ENCODE data around the gene NMRK1.

DNA sequence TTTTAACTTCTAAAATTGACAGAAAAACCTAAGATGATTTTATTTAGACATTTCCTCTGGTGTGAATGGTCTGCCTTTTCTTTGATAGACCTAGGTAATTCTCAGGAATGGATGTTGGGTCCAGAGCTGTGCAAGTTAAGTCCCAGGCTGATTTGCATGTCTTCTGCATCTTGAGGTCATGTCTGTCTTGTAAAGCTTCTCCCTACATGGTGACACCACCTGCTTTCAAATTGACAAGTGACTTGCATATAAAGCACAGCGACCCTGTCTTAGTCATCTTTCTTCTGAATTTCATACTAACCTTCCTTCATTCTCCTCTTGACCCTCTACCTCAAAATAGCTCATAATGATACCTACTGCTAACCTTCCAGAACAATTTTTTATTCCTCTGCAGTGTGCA is 29.6 kb upstream of the NMRK1 start:
- no peak for TF ChIP-seq CTCF (conservative IDR thresholded peaks at IDR 0.05; ENCODE audit: low read depth in 2 of 2)
- TF ChIP-seq EZH2 (IDR thresholded peaks at IDR 0.05; ENCODE audit: low read depth, unreplicated experiment): no peak
- TF ChIP-seq EZH2phosphoT487 (IDR thresholded peaks at IDR 0.05; ENCODE audit: unreplicated experiment): no peak
- TF ChIP-seq POLR2AphosphoS5 (IDR thresholded peaks at IDR 0.05; ENCODE audit: low read depth): no peak
- no peak for TF ChIP-seq CREB1 (CRISPR knock-in tag; IDR thresholded peaks at IDR 0.05; ENCODE audit: low read depth)
- TF ChIP-seq, protein P1, sequence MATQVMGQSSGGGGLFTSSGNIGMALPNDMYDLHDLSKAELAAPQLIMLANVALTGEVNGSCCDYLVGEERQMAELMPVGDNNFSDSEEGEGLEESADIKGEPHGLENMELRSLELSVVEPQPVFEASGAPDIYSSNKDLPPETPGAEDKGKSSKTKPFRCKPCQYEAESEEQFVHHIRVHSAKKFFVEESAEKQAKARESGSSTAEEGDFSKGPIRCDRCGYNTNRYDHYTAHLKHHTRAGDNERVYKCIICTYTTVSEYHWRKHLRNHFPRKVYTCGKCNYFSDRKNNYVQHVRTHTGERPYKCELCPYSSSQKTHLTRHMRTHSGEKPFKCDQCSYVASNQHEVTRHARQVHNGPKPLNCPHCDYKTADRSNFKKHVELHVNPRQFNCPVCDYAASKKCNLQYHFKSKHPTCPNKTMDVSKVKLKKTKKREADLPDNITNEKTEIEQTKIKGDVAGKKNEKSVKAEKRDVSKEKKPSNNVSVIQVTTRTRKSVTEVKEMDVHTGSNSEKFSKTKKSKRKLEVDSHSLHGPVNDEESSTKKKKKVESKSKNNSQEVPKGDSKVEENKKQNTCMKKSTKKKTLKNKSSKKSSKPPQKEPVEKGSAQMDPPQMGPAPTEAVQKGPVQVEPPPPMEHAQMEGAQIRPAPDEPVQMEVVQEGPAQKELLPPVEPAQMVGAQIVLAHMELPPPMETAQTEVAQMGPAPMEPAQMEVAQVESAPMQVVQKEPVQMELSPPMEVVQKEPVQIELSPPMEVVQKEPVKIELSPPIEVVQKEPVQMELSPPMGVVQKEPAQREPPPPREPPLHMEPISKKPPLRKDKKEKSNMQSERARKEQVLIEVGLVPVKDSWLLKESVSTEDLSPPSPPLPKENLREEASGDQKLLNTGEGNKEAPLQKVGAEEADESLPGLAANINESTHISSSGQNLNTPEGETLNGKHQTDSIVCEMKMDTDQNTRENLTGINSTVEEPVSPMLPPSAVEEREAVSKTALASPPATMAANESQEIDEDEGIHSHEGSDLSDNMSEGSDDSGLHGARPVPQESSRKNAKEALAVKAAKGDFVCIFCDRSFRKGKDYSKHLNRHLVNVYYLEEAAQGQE (IDR thresholded peaks at IDR 0.05; ENCODE audit: unreplicated experiment): no peak
- no peak for TF ChIP-seq JUNB (IDR thresholded peaks at IDR 0.05; ENCODE audit: unreplicated experiment)
- TF ChIP-seq ZNF462 (CRISPR knock-in tag; IDR thresholded peaks at IDR 0.05): no peak
- no peak for TF ChIP-seq ZNF114 (CRISPR knock-in tag; IDR thresholded peaks at IDR 0.05)
- TF ChIP-seq, protein P2, sequence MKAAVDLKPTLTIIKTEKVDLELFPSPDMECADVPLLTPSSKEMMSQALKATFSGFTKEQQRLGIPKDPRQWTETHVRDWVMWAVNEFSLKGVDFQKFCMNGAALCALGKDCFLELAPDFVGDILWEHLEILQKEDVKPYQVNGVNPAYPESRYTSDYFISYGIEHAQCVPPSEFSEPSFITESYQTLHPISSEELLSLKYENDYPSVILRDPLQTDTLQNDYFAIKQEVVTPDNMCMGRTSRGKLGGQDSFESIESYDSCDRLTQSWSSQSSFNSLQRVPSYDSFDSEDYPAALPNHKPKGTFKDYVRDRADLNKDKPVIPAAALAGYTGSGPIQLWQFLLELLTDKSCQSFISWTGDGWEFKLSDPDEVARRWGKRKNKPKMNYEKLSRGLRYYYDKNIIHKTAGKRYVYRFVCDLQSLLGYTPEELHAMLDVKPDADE (IDR thresholded peaks at IDR 0.05): no peak
